Erythroblast (primary cell): Measurements from ENCODE around the gene PLBD2.

Experiments
- GATA1 ChIP-seq: IDR thresholded peaks from 2 replicates; pipeline ENCODE4 v1.6.1; 2011; ENCODE audit warnings: low read depth, mild to moderate bottlenecking, control low read depth, low read length, moderate library complexity
- POLR2A ChIP-seq: IDR thresholded peaks from 2 replicates; pipeline ENCODE4 v1.6.1; 2011; ENCODE audit warnings: mild to moderate bottlenecking, low read length

DNA sequence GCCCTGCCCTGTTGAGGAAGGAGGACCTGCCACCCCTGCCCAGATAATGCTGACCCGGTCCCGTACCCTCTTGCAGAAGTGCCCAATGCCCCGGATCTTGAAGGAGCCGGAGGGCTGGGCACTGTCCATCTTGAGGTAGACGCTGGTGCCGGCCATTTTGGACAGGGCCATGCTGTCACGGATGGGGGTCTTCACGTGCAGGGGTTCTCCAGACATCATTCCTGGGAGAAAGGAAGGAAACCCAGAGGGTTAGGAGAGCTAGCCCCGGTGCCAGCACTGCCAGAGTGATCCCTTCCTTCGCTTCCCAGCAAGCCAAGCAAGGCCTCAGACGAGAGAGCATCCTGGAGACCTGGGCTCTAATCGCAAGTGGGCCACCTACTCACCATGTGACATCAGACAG, 41.1 kb downstream of the PLBD2 start:
- no peak for TF ChIP-seq GATA1
- TF ChIP-seq POLR2A: no peak
